HEK293 (cell line): ENCODE results near the gene FBXO27.
A peak's percentile ranks its signal among the peaks of the same experiment; 100 is the strongest.

Source experiments
- FEZF1 ChIP-seq: fragments of 450-650 bp; formaldehyde crosslinking; IDR thresholded peaks from 2 replicates; pipeline ENCODE4 v1.5.1; 2016; ENCODE audit warnings: missing biosample characterization, missing genetic modification characterization
- KLF10 ChIP-seq: fragments of 450-650 bp; IDR thresholded peaks from 2 replicates; pipeline ENCODE4 v1.5.1; 2018; ENCODE audit warnings: missing biosample characterization, mild to moderate bottlenecking, missing genetic modification characterization
- MEIS1 ChIP-seq: sonication (generic); formaldehyde crosslinking; IDR thresholded peaks from 2 replicates; pipeline ENCODE4 v1.8.1; 2022; ENCODE audit warnings: missing genetic modification reagents, mild to moderate bottlenecking, borderline replicate concordance
- REPIN1 ChIP-seq: fragments of 450-650 bp; formaldehyde crosslinking; IDR thresholded peaks from 2 replicates; pipeline ENCODE4 v1.5.1; 2017; ENCODE audit warnings: missing biosample characterization, missing genetic modification characterization, low read depth
- SCRT1 ChIP-seq: fragments of 450-650 bp; formaldehyde crosslinking; IDR thresholded peaks from 2 replicates; pipeline ENCODE4 v1.5.1; 2016; ENCODE audit warnings: missing biosample characterization, missing genetic modification characterization, borderline replicate concordance
- ZBTB10 ChIP-seq: fragments of 450-650 bp; formaldehyde crosslinking; IDR thresholded peaks from 2 replicates; pipeline ENCODE4 v1.5.1; 2016; ENCODE audit warnings: missing biosample characterization, missing genetic modification characterization
- ZBTB20 ChIP-seq: fragments of 450-650 bp; formaldehyde crosslinking; IDR thresholded peaks from 2 replicates; pipeline ENCODE4 v1.5.1; 2016; ENCODE audit warnings: missing biosample characterization, missing genetic modification characterization
- ZBTB7A ChIP-seq: fragments of 450-650 bp; formaldehyde crosslinking; IDR thresholded peaks from 2 replicates; pipeline ENCODE4 v1.5.1; 2016; ENCODE audit warnings: low read depth, missing biosample characterization, missing genetic modification characterization
- ZNF132 ChIP-seq: fragments of 450-650 bp; formaldehyde crosslinking; IDR thresholded peaks from 2 replicates; pipeline ENCODE4 v1.5.1; 2017; ENCODE audit warnings: missing biosample characterization, missing genetic modification characterization, borderline replicate concordance
- ZNF138 ChIP-seq: fragments of 450-650 bp; formaldehyde crosslinking; IDR thresholded peaks from 2 replicates; pipeline ENCODE4 v1.5.1; 2016; ENCODE audit warnings: missing biosample characterization, missing genetic modification characterization, borderline replicate concordance
- ZNF148 ChIP-seq: fragments of 450-650 bp; formaldehyde crosslinking; IDR thresholded peaks from 2 replicates; pipeline ENCODE4 v1.5.0; 2017; ENCODE audit warnings: missing biosample characterization, missing genetic modification characterization, borderline replicate concordance
- ZNF174 ChIP-seq: fragments of 450-650 bp; formaldehyde crosslinking; IDR thresholded peaks from 2 replicates; pipeline ENCODE4 v1.5.0; 2017; ENCODE audit warnings: missing biosample characterization, mild to moderate bottlenecking, missing genetic modification characterization
- ZNF23 ChIP-seq: fragments of 450-650 bp; formaldehyde crosslinking; IDR thresholded peaks from 2 replicates; pipeline ENCODE4 v1.5.1; 2016; ENCODE audit warnings: missing biosample characterization, missing genetic modification characterization, borderline replicate concordance
- ZNF24 ChIP-seq: fragments of 450-650 bp; formaldehyde crosslinking; IDR thresholded peaks from 2 replicates; pipeline ENCODE4 v1.5.1; 2016; ENCODE audit warnings: missing biosample characterization, missing genetic modification characterization
- ZNF37A ChIP-seq: fragments of 450-650 bp; IDR thresholded peaks from 2 replicates; pipeline ENCODE4 v1.5.1; 2018; ENCODE audit warnings: missing biosample characterization, missing genetic modification characterization
- ZNF404 ChIP-seq: fragments of 450-650 bp; formaldehyde crosslinking; IDR thresholded peaks from 2 replicates; pipeline ENCODE4 v1.5.1; 2017; ENCODE audit warnings: missing biosample characterization, missing genetic modification characterization
- ZNF449 ChIP-seq: fragments of 450-650 bp; formaldehyde crosslinking; IDR thresholded peaks from 2 replicates; pipeline ENCODE4 v1.5.1; 2017; ENCODE audit warnings: missing biosample characterization, mild to moderate bottlenecking, missing genetic modification characterization, moderate library complexity
- ZNF488 ChIP-seq: fragments of 450-650 bp; formaldehyde crosslinking; IDR thresholded peaks from 2 replicates; pipeline ENCODE4 v1.5.1; 2016; ENCODE audit warnings: missing biosample characterization, missing genetic modification characterization
- ZNF521 ChIP-seq: fragments of 450-650 bp; formaldehyde crosslinking; IDR thresholded peaks from 2 replicates; pipeline ENCODE4 v1.5.1; 2017; ENCODE audit warnings: missing biosample characterization, mild to moderate bottlenecking, missing genetic modification characterization
- ZNF529 ChIP-seq: fragments of 450-650 bp; formaldehyde crosslinking; IDR thresholded peaks from 2 replicates; pipeline ENCODE4 v1.5.1; 2017; ENCODE audit warnings: missing genetic modification characterization, missing biosample characterization; ENCODE audit not compliant: insufficient replicate concordance
- ZNF544 ChIP-seq: fragments of 450-650 bp; formaldehyde crosslinking; IDR thresholded peaks from 2 replicates; pipeline ENCODE4 v1.5.0; 2017; ENCODE audit warnings: missing biosample characterization, missing genetic modification characterization
- ZNF626 ChIP-seq: fragments of 450-650 bp; sonication (Bioruptor Pico); formaldehyde crosslinking; IDR thresholded peaks from 2 replicates; pipeline ENCODE4 v1.5.1; 2018; ENCODE audit warnings: missing biosample characterization, missing genetic modification characterization, inconsistent platforms
- ZNF629 ChIP-seq: fragments of 450-650 bp; formaldehyde crosslinking; IDR thresholded peaks from 2 replicates; pipeline ENCODE4 v1.5.1; 2017; ENCODE audit warnings: missing biosample characterization, missing genetic modification characterization
- ZNF645 ChIP-seq: fragments of 450-650 bp; formaldehyde crosslinking; IDR thresholded peaks from 2 replicates; pipeline ENCODE4; 2016; ENCODE audit warnings: missing biosample characterization, missing genetic modification characterization
- ZNF654 ChIP-seq: fragments of 450-650 bp; formaldehyde crosslinking; IDR thresholded peaks from 2 replicates; pipeline ENCODE4 v1.5.1; 2016; ENCODE audit warnings: low read depth, missing biosample characterization, missing genetic modification characterization
- ZNF664 ChIP-seq: fragments of 450-650 bp; formaldehyde crosslinking; IDR thresholded peaks from 2 replicates; pipeline ENCODE4 v1.5.1; 2016; ENCODE audit warnings: missing biosample characterization, missing genetic modification characterization
- ZNF704 ChIP-seq: fragments of 450-650 bp; formaldehyde crosslinking; IDR thresholded peaks from 2 replicates; pipeline ENCODE4 v1.5.1; 2016; ENCODE audit warnings: missing biosample characterization, missing genetic modification characterization
- ZNF776 ChIP-seq: fragments of 450-650 bp; formaldehyde crosslinking; IDR thresholded peaks from 2 replicates; pipeline ENCODE4 v1.5.0; 2017; ENCODE audit warnings: missing biosample characterization, missing genetic modification characterization, borderline replicate concordance
- ZNF830 ChIP-seq: fragments of 450-650 bp; IDR thresholded peaks from 2 replicates; pipeline ENCODE4 v1.5.0; 2018; ENCODE audit warnings: missing biosample characterization, missing genetic modification characterization, low read depth, mild to moderate bottlenecking, moderate library complexity
- ZSCAN16 ChIP-seq: fragments of 450-650 bp; formaldehyde crosslinking; IDR thresholded peaks from 2 replicates; pipeline ENCODE4 v1.5.1; 2016; ENCODE audit warnings: missing biosample characterization, missing genetic modification characterization
- ZSCAN30 ChIP-seq: fragments of 450-650 bp; IDR thresholded peaks from 2 replicates; pipeline ENCODE4 v1.5.1; 2018; ENCODE audit warnings: missing biosample characterization, mild to moderate bottlenecking, missing genetic modification characterization, moderate library complexity

Gene FBXO27

GRCh38 chr19:38975214-38975860 is 57.0 kb downstream of the FBXO27 start, which contains the start of gene FBXO17 (continued):
- TF ChIP-seq ZNF645: no peak
- TF ChIP-seq ZNF404 (tag by site-specific recombination): no peak
- no peak for TF ChIP-seq ZNF529
- no peak for TF ChIP-seq ZNF544 (tag by site-specific recombination)
- peak; percentile 100 for TF ChIP-seq ZBTB20 (tag by site-specific recombination)
- TF ChIP-seq ZNF626 (tag by site-specific recombination): no peak; the same call in 1 of the 2 replicates
- peak; percentile 92 for TF ChIP-seq KLF10 (tag by site-specific recombination)
- TF ChIP-seq ZNF23 (tag by site-specific recombination): no peak
- no peak for TF ChIP-seq ZNF488
- TF ChIP-seq ZNF654: no peak
- TF ChIP-seq ZSCAN16 (tag by site-specific recombination): peak; percentile 74; the same call in 1 of the 2 replicates
- TF ChIP-seq ZNF24 (tag by site-specific recombination): peak; percentile 80; the same call in 1 of the 2 replicates
- no peak for TF ChIP-seq FEZF1 (tag by site-specific recombination)
- peak; percentile 97 for TF ChIP-seq SCRT1 (tag by site-specific recombination)
- no peak for TF ChIP-seq ZNF776 (tag by site-specific recombination)
- TF ChIP-seq ZNF174 (tag by site-specific recombination): no peak
- TF ChIP-seq ZNF830: no peak
- TF ChIP-seq ZNF704 (tag by site-specific recombination): peak; percentile 72; the same call in 1 of the 2 replicates
- peak; percentile 98 for TF ChIP-seq ZBTB10
- TF ChIP-seq ZNF138 (tag by site-specific recombination): no peak
- TF ChIP-seq ZNF629 (tag by site-specific recombination): peak; percentile 62
- TF ChIP-seq ZSCAN30 (tag by site-specific recombination): peak; percentile 93
- TF ChIP-seq ZNF148 (tag by site-specific recombination): no peak
- TF ChIP-seq ZNF664: no peak
- peak; percentile 75 for TF ChIP-seq ZNF449 (tag by site-specific recombination)
- no peak for TF ChIP-seq ZNF37A
- no peak for TF ChIP-seq ZNF521 (tag by site-specific recombination)
- peak; percentile 72; the same call in 1 of the 2 replicates for TF ChIP-seq REPIN1 (tag by site-specific recombination)
- TF ChIP-seq ZBTB7A (tag by site-specific recombination): peak; percentile 97
- TF ChIP-seq MEIS1 (CRISPR knock-in tag): no peak
- no peak for TF ChIP-seq ZNF132 (tag by site-specific recombination)
